H1 (cell line): ENCODE results near the gene GREM2. TPM values are rescaled to one million over a fixed set of nuclear protein-coding genes. Genes with fewer than 3 reads are reported as not detected.

Experiments
- CTCF ChIA-PET: fragments of 300-600 bp; sonication (Branson Sonifier 250); formaldehyde crosslinking; loops from one replicate; lab custom pipeline; 2021; ENCODE audit not compliant: partially characterized antibody; lab: Charles Lee
- POLR2A ChIA-PET: fragments of 300-600 bp; sonication (Branson Sonifier 250); formaldehyde crosslinking; loops from one replicate; lab custom pipeline; 2021; ENCODE audit warnings: inconsistent platforms; ENCODE audit not compliant: partially characterized antibody; lab: Charles Lee
- DNase-seq, 2 experiments: peaks; one replicate each; pipeline versions ENCODE4 v3.0.0 to v3.0.0-alpha.2; 2010 to 2022; ENCODE audit warnings: low spot score in 2 of 2, low read depth in 1 of 2, mixed read lengths in 1 of 2
- FAIRE-seq: peaks from 2 replicates; lab custom pipeline; 2011; peaks lifted over from hg19 to GRCh38; lab: Jason Lieb, UNC
- H2AFZ ChIP-seq: 2 replicates; pipeline ENCODE4 v1.8.1; 2012; ENCODE audit warnings: low read length, inconsistent platforms
- H2AK5ac ChIP-seq: 2 replicates; pipeline ENCODE4 v1.6.1; 2013; ENCODE audit warnings: low read depth, low read length
- H2BK120ac ChIP-seq: replicated peaks from 2 replicates; pipeline ENCODE3; 2013; ENCODE audit warnings: low read depth, low read length, inconsistent platforms
- H2BK12ac ChIP-seq: 2 replicates; pipeline ENCODE4 v1.6.1; 2013; ENCODE audit warnings: low read depth, low read length
- H2BK15ac ChIP-seq: 2 replicates; pipeline ENCODE4 v1.6.1; 2013; ENCODE audit warnings: low read length
- H2BK20ac ChIP-seq: 2 replicates; pipeline ENCODE4 v1.6.1; 2013; ENCODE audit warnings: low read length
- H2BK5ac ChIP-seq: 2 replicates; pipeline ENCODE4 v1.6.1; 2013; ENCODE audit warnings: low read depth, low read length
- H3K14ac ChIP-seq: 2 replicates; pipeline ENCODE4 v1.6.1; 2013; ENCODE audit warnings: inconsistent platforms; ENCODE audit not compliant: insufficient read length
- H3K18ac ChIP-seq: 2 replicates; pipeline ENCODE4 v1.6.1; 2013; ENCODE audit warnings: low read length; ENCODE audit errors: extremely low read depth
- H3K23ac ChIP-seq: 2 replicates; pipeline ENCODE4 v1.6.1; 2013; ENCODE audit warnings: inconsistent platforms; ENCODE audit not compliant: insufficient read length
- H3K23me2 ChIP-seq: 2 replicates; pipeline ENCODE4 v1.6.1; 2013; ENCODE audit warnings: low read depth, low read length
- H3K27ac ChIP-seq: 2 replicates; pipeline ENCODE4 v1.6.1; 2011; ENCODE audit warnings: low read depth, low read length, inconsistent platforms
- H3K27me3 ChIP-seq, 4 experiments: replicated peaks in 1 of 4; 1 replicate in 1 of 4; 2 replicates in 3 of 4; pipeline versions ENCODE4 v1.6.1 to v1.8.1; 2011 to 2013; ENCODE audit warnings: low read length in 3 of 4, mild to moderate bottlenecking in 3 of 4, inconsistent platforms in 2 of 4, mixed read lengths in 2 of 4, moderate library complexity in 1 of 4; ENCODE audit not compliant: control insufficient read depth in 3 of 4, insufficient read depth in 3 of 4; ENCODE audit errors: extremely low read depth in 1 of 4
- H3K36me3 ChIP-seq, 4 experiments: 2 replicates each; pipeline versions ENCODE4 v1.6.1 to v1.8.1; 2011 to 2013; ENCODE audit warnings: mild to moderate bottlenecking in 4 of 4, low read length in 3 of 4, moderate library complexity in 2 of 4, control low read depth in 1 of 4, inconsistent platforms in 1 of 4; ENCODE audit not compliant: insufficient read depth in 4 of 4, control insufficient read depth in 2 of 4
- H3K4ac ChIP-seq: replicated peaks from 2 replicates; pipeline ENCODE3; 2013; ENCODE audit warnings: low read length, low read depth, mixed read lengths, inconsistent platforms; ENCODE audit not compliant: insufficient read length
- H3K4me1 ChIP-seq, 4 experiments: replicated peaks in 1 of 4; 1 replicate in 1 of 4; 2 replicates in 3 of 4; pipeline versions ENCODE4 v1.6.1 to v1.8.1; 2011 to 2013; ENCODE audit warnings: low read length in 3 of 4, inconsistent platforms in 2 of 4, mixed read lengths in 1 of 4; ENCODE audit not compliant: insufficient read depth in 4 of 4, control insufficient read depth in 3 of 4
- H3K4me2 ChIP-seq, 2 experiments: 2 replicates each; pipeline versions ENCODE4 v1.6.1 to v1.8.1; 2011 to 2013; ENCODE audit warnings: low read depth in 2 of 2, low read length in 2 of 2, control low read depth in 1 of 2, inconsistent platforms in 1 of 2, mild to moderate bottlenecking in 1 of 2; ENCODE audit not compliant: insufficient read depth in 1 of 2
- H3K4me3 ChIP-seq, 4 experiments: fragments of 200-600, 300-600 bp in 1 of 4; sonication (generic), shearing (Covaris generic), sonication (Bioruptor Twin) in 1 of 4; 2 replicates each; pipeline versions ENCODE4 v1.5.1 to v1.8.1; 2011 to 2016; ENCODE audit warnings: low read length in 4 of 4, low read depth in 3 of 4, control low read depth in 2 of 4, inconsistent platforms in 2 of 4, mild to moderate bottlenecking in 2 of 4, mixed read lengths in 1 of 4, moderate library complexity in 1 of 4; ENCODE audit not compliant: insufficient read depth in 2 of 4; ENCODE audit errors: extremely low read depth in 1 of 4
- H3K56ac ChIP-seq: replicated peaks from 2 replicates; pipeline ENCODE3; 2013; ENCODE audit warnings: low read depth, mild to moderate bottlenecking, mixed read lengths, low read length, inconsistent platforms; ENCODE audit not compliant: insufficient read length
- H3K79me1 ChIP-seq: 2 replicates; pipeline ENCODE4 v1.6.1; 2013; ENCODE audit warnings: low read depth, low read length, control low read depth
- H3K79me2 ChIP-seq, 2 experiments: 2 replicates each; pipeline versions ENCODE4 v1.6.1 to v1.8.1; 2012 to 2013; ENCODE audit warnings: low read length in 2 of 2, mild to moderate bottlenecking in 2 of 2, inconsistent platforms in 1 of 2; ENCODE audit not compliant: insufficient read depth in 2 of 2, control insufficient read depth in 1 of 2
- H3K9ac ChIP-seq, 4 experiments: replicated peaks in 1 of 4; 1 replicate in 1 of 4; 2 replicates in 3 of 4; pipeline versions ENCODE4 v1.6.1 to v1.8.1; 2011 to 2013; ENCODE audit warnings: low read depth in 3 of 4, low read length in 3 of 4, control low read depth in 2 of 4, mild to moderate bottlenecking in 2 of 4, moderate library complexity in 2 of 4, inconsistent platforms in 1 of 4; ENCODE audit errors: extremely low read depth in 1 of 4
- H3K9me3 ChIP-seq, 2 experiments: 2 replicates each; pipeline versions ENCODE4 v1.6.1 to v1.8.1; 2012 to 2013; ENCODE audit warnings: mild to moderate bottlenecking in 2 of 2, moderate library complexity in 2 of 2, control low read depth in 1 of 2, inconsistent platforms in 1 of 2, low read depth in 1 of 2, low read length in 1 of 2, mixed read lengths in 1 of 2; ENCODE audit not compliant: insufficient read depth in 2 of 2
- H4K20me1 ChIP-seq, 2 experiments: replicated peaks in 1 of 2; 2 replicates each; pipeline versions ENCODE3 to v1.8.1; 2011 to 2013; ENCODE audit warnings: inconsistent platforms in 2 of 2, low read length in 2 of 2, mild to moderate bottlenecking in 1 of 2; ENCODE audit not compliant: insufficient read depth in 2 of 2, control insufficient read depth in 1 of 2
- H4K5ac ChIP-seq: 2 replicates; pipeline ENCODE4 v1.6.1; 2013; ENCODE audit warnings: low read length, low read depth, mixed read lengths, inconsistent platforms; ENCODE audit not compliant: insufficient read length
- H4K8ac ChIP-seq: 2 replicates; pipeline ENCODE4 v1.8.0; 2013; ENCODE audit warnings: mild to moderate bottlenecking, moderate library complexity, low read length, inconsistent platforms; ENCODE audit not compliant: insufficient read depth; ENCODE audit errors: extremely low read depth
- H4K91ac ChIP-seq: replicated peaks from 2 replicates; pipeline ENCODE3; 2013; ENCODE audit warnings: low read length, mixed read lengths, inconsistent platforms; ENCODE audit not compliant: insufficient read length
- ASH2L ChIP-seq: fragments of 200-600, 300-600 bp; sonication (generic); IDR thresholded peaks from one replicate; pipeline ENCODE4 v1.7.1; 2017; ENCODE audit warnings: low read length
- CREB1 ChIP-seq: IDR thresholded peaks from 2 replicates; pipeline ENCODE4 v1.6.1; 2012; ENCODE audit warnings: inconsistent platforms
- HDAC2 ChIP-seq, 2 experiments: fragments of 300-600 bp in 1 of 2; sonication (generic) in 1 of 2; IDR thresholded peaks; 2 replicates each; pipeline ENCODE4 v1.6.1; 2011 to 2012; ENCODE audit warnings: low read depth in 2 of 2, low read length in 2 of 2, mild to moderate bottlenecking in 2 of 2, moderate library complexity in 2 of 2, borderline replicate concordance in 1 of 2, inconsistent platforms in 1 of 2
- MAFK ChIP-seq: IDR thresholded peaks from 2 replicates; pipeline ENCODE4 v1.6.1; 2012; ENCODE audit warnings: low read depth, mild to moderate bottlenecking, improper control_type of control experiment, low read length
- SIN3A ChIP-seq, 2 experiments: IDR thresholded peaks in 1 of 2; conservative IDR thresholded peaks in 1 of 2; 2 replicates each; pipeline ENCODE4 v1.6.1; 2011 to 2012; ENCODE audit warnings: low read length in 2 of 2, improper control_type of control experiment in 1 of 2, low read depth in 1 of 2, mild to moderate bottlenecking in 1 of 2
- ZNF274 ChIP-seq: IDR thresholded peaks from 2 replicates; pipeline ENCODE4 v1.7.0; 2012; ENCODE audit warnings: low read length, borderline replicate concordance; ENCODE audit errors: extremely low read depth
- WGBS, 2 experiments: shearing (Covaris generic) in 1 of 2; methylation state at CpG; one replicate each; pipeline versions ENCODE4 v1.1.6 to v1.1.7; 2013 to 2015; ENCODE audit warnings: low lambda C conversion rate in 2 of 2, mixed read lengths in 2 of 2, inconsistent platforms in 1 of 2, low coverage in 1 of 2, missing lambda C conversion rate in 1 of 2; ENCODE audit not compliant: insufficient replicate concordance in 2 of 2, insufficient coverage in 1 of 2, insufficient read length in 1 of 2; ENCODE audit errors: extremely low coverage in 1 of 2, missing lambda C conversion rate in 1 of 2; 5-methylcytosine and 5-hydroxymethylcytosine counted together
- polyA plus RNA-seq, 7 experiments: library from polyadenylated mRNA; depleted of rRNA in 3 of 7; stranded (reverse) in 5 of 7; unstranded in 2 of 7; fragments of >200 nt in 5 of 7; fragments of 200-250 nt in 2 of 7; gene quantifications; 1 replicate in 5 of 7; 2 replicates in 1 of 7; 4 replicates in 1 of 7; pipeline versions ENCODE4 v1.2.1 to v1.2.3, GENCODE V29; 2011 to 2013; ENCODE audit warnings: missing spikeins in 2 of 7, mixed read lengths in 2 of 7
- total RNA-seq: library from RNA; stranded (reverse); fragmentation: NEBNext Ultra II Directional; extraction: Animal tissue kit (Norgen Biotek cat#: 25700); gene quantifications from 2 replicates; pipeline ENCODE4 v1.2.1, GENCODE V29; 2021

The GREM2 gene
- total and polyA plus RNA-seq, 2 of the 8 experiments (the other 6 are each of a cell fraction or from before 2014, with no cell fraction given): 0.05 TPM; not detected in 1

GRCh38 chr1:240553351-240553750, 58.6 kb downstream of the GREM2 start:
- Histone ChIP-seq H3K9ac (no peak overlapping the region), H3K79me1 (no peaks in the 10 kb centered on the region), H2BK5ac (no peak overlapping the region), H3K4me2 (no peak overlapping the region), H2BK15ac (no peak overlapping the region), H3K23ac (no peak overlapping the region), H3K27ac (no peak overlapping the region), H3K4me3 (no peak overlapping the region), H3K4ac (no peak overlapping the region), H3K9me3 (no peaks in the 10 kb centered on the region), H4K91ac (no peak overlapping the region)
- WGBS, 2 experiments: 96% methylated on average over 2 of the region's 2 CpGs; no CpG with 5 or more reads in 1 of the 2 experiments
- no peak for TF ChIP-seq SIN3A (conservative IDR thresholded peaks at IDR 0.05 in 1 of 2, IDR thresholded peaks at IDR 0.05 in 1 of 2; ENCODE audit: low read depth in 1 of 2, low read length in 2 of 2)
- no peak for TF ChIP-seq HDAC2 (IDR thresholded peaks at IDR 0.05; ENCODE audit: borderline replicate concordance in 1 of 2, low read depth in 2 of 2, low read length in 2 of 2)
- TF ChIP-seq CREB1: no peak
- TF ChIP-seq ZNF274: no peak
- TF ChIP-seq ASH2L: no peak
- TF ChIP-seq MAFK: no peak
- TF ChIP-seq, all 59 proteins: peak for 0
- Histone ChIP-seq H2AK5ac (no peak overlapping the region), H3K56ac (no peak overlapping the region), H2BK120ac (no peak overlapping the region), H3K23me2 (no peaks in the 10 kb centered on the region), H3K18ac (no peak overlapping the region), H2BK20ac (no peak overlapping the region), H2AFZ (no peak overlapping the region), H4K20me1 (no peaks in the 10 kb centered on the region), H3K14ac (no peak overlapping the region), H3K4me1 (no peaks in the 10 kb centered on the region), H3K79me2 (no peaks in the 10 kb centered on the region), H4K5ac (no peak overlapping the region), H3K27me3 (no peaks in the 10 kb centered on the region), H2BK12ac (no peak overlapping the region), H4K8ac (no peak overlapping the region), H3K36me3 (no peaks in the 10 kb centered on the region)
- FAIRE-seq (no peak), DNase-seq (no peak)
- ChIA-PET POLR2A (no interaction called here), CTCF (interaction anchor here (0.8 to 1.0 kb wide), 2 partner anchors 21 to 35 kb away, joined by 3 to 4 read pairs; no protein-coding TSS in a partner anchor)
